Adipose tissue (tissue), 3 donors: ENCODE data around the gene GALNT3. TPM values are rescaled to one million over a fixed set of nuclear protein-coding genes. Genes with fewer than 3 reads are reported as not detected.

Experiments
- H3K27ac ChIP-seq: one replicate; pipeline ENCODE4 v1.5.1; 2013; ENCODE audit warnings: low read depth, low read length
- WGBS, 3 donors: extraction: QIAGEN DNeasy Blood & Tissue Kit; methylation state at CpG; one replicate each; pipeline ENCODE4 v1.1.7; 2013; 5-methylcytosine and 5-hydroxymethylcytosine counted together
- polyA plus RNA-seq, 3 donors: library from polyadenylated mRNA; stranded (reverse); fragments of 200-250 nt; gene quantifications; one replicate each; pipeline ENCODE4 v1.2.3, GENCODE V29; 2013
- donor health status: healthy with polysubstance abuse.
- donor health status: Bipolar disorder and iron deficiency.
- donor health status: healthy.

Gene GALNT3
- polyA plus RNA-seq, 3 donors: 1.0 to 14.9 (median 2.4) TPM

GRCh38 chr2:165803123-165803760 is 9.2 kb upstream of the GALNT3 start:
- no peak overlapping the region for H3K27ac ChIP-seq
- 64 to 72% (median 66%) methylated on average over 4 of the region's 4 CpGs for WGBS, 3 donors

- WGBS, 3 donors: 97 to 98% (median 97%) methylated on average over 3 of the region's 3 CpGs
Measured at GRCh38 chr2:165801176-165801575, 7.1 kb upstream of the GALNT3 start.

GRCh38 chr2:165796819-165797530 is 2.9 kb upstream of the GALNT3 start:
- H3K27ac ChIP-seq: no peak overlapping the region
- WGBS, 3 donors: 42 to 68% (median 47%) methylated on average over 3 of the region's 3 CpGs

More at GRCh38 chr2:165801176-165801575, 7.1 kb upstream of the GALNT3 start:
- H3K27ac ChIP-seq: no peak overlapping the region

- no peak overlapping the region for H3K27ac ChIP-seq
- 45 to 84% (median 50%) methylated on average over 1 of the region's 1 CpG for WGBS, 3 donors
Measured at GRCh38 chr2:165796129-165796528, 2.1 kb upstream of the GALNT3 start.

GRCh38 chr2:165795011-165795410 is 964 bp upstream of the GALNT3 start:
- H3K27ac ChIP-seq: no peak overlapping the region
- 18 to 46% (median 43%) methylated on average over 2 of the region's 2 CpGs for WGBS, 3 donors

GRCh38 chr2:165794536-165794928 is 485 bp upstream of the GALNT3 start:
- WGBS, 3 donors: 2 to 5% (median 3%) methylated on average over 18 of the region's 18 CpGs
- H3K27ac ChIP-seq: no peak overlapping the region

GRCh38 chr2:165793161-165793778 is 777 bp downstream of the GALNT3 start:
- WGBS, 3 donors: 4 to 10% (median 7%) methylated on average over 35 of the region's 35 CpGs
- no peak overlapping the region for H3K27ac ChIP-seq

- no peak overlapping the region for H3K27ac ChIP-seq
- WGBS, 3 donors: 0 to 46% (median 43%) methylated on average over 1 of the region's 1 CpG
Measured at GRCh38 chr2:165792104-165792454, 2.0 kb downstream of the GALNT3 start.

- 54 to 77% (median 72%) methylated on average over 2 of the region's 2 CpGs for WGBS, 3 donors
- H3K27ac ChIP-seq: no peak overlapping the region
Measured at GRCh38 chr2:165791421-165792103, 2.5 kb downstream of the GALNT3 start.

- WGBS, 3 donors: 87 to 99% (median 90%) methylated on average over 1 of the region's 1 CpG
- H3K27ac ChIP-seq: no peak overlapping the region
Measured at GRCh38 chr2:165790466-165790865, 3.6 kb downstream of the GALNT3 start.

GRCh38 chr2:165787334-165787733 is 6.7 kb downstream of the GALNT3 start:
- WGBS, 3 donors: 65 to 86% (median 72%) methylated on average over 1 of the region's 1 CpG

GRCh38 chr2:165779706-165780105 is 14.3 kb downstream of the GALNT3 start:
- no peak overlapping the region for H3K27ac ChIP-seq
- 96 to 99% (median 97%) methylated on average over 4 of the region's 4 CpGs for WGBS, 3 donors

More at GRCh38 chr2:165787334-165787733, 6.7 kb downstream of the GALNT3 start:
- H3K27ac ChIP-seq: no peak overlapping the region

- WGBS, 3 donors: 81 to 97% (median 90%) methylated on average over 4 of the region's 4 CpGs
- no peak overlapping the region for H3K27ac ChIP-seq
Measured at GRCh38 chr2:165778653-165779451, 15.2 kb downstream of the GALNT3 start.

- H3K27ac ChIP-seq: no peak overlapping the region
Measured at GRCh38 chr2:165778187-165778556, 15.9 kb downstream of the GALNT3 start.

GRCh38 chr2:165777522-165778186 is 16.4 kb downstream of the GALNT3 start:
- WGBS, 3 donors: 57 to 90% (median 84%) methylated on average over 2 of the region's 2 CpGs
- H3K27ac ChIP-seq: no peak overlapping the region

- no peak overlapping the region for H3K27ac ChIP-seq
Measured at GRCh38 chr2:165776796-165777195, 17.3 kb downstream of the GALNT3 start.

- 28 to 45% (median 42%) methylated on average over 4 of the region's 4 CpGs for WGBS, 3 donors
- H3K27ac ChIP-seq: no peak overlapping the region
Measured at GRCh38 chr2:165776013-165776412, 18.0 kb downstream of the GALNT3 start.

GRCh38 chr2:165773684-165774083 is 20.4 kb downstream of the GALNT3 start:
- no peak overlapping the region for H3K27ac ChIP-seq
- 66 to 88% (median 77%) methylated on average over 2 of the region's 2 CpGs for WGBS, 3 donors
